HG02623 (cell line): ENCODE measurements around the gene PGM2L1.
"Not testable (repeated sequence)": the region's sequence is repeated elsewhere in the genome, so short reads cannot be mapped to it uniquely, and the experiment has no call there.

ENCODE experiments used
- ATAC-seq: cut with Tn5 transposase; IDR thresholded peaks from one replicate; pipeline ENCODE4 v1.9.1; 2021; ENCODE audit warnings: moderate library complexity; ENCODE audit not compliant: unreplicated experiment

Gene PGM2L1

DNA sequence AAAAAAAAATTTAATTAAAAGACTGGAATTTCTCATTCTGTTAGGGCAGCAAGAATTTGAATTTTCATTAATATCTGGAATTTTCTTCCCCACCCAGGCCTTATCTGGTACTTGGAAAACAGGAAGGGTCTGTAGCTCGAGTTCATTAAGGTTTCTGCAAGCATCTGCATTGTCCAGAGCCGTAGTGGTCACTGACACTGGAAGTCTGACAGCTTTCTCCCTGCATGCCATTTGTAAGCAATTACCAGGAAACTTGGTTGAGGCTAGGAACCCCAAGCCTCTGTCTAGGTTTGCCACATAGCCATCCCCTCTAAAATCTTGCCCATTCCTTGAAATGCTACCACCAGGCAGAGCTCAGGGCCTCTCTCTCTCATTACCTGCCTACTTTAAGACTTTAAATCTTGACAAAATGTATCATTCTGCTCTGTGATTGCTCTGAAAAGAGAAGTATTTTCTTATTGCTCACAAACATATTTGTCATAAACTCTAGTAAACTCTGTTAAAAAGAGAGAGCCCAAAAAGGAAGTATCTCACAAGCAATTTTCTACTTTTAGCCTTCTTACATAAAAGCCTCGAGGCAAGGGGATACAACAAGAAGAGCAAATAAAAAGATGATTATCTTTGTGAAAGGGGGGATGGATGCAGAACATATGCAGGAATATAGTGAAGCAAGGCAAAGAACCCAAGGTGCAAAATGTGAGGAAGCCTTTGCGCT, 5.5 kb upstream of the PGM2L1 start:
- no peak for ATAC-seq

DNA sequence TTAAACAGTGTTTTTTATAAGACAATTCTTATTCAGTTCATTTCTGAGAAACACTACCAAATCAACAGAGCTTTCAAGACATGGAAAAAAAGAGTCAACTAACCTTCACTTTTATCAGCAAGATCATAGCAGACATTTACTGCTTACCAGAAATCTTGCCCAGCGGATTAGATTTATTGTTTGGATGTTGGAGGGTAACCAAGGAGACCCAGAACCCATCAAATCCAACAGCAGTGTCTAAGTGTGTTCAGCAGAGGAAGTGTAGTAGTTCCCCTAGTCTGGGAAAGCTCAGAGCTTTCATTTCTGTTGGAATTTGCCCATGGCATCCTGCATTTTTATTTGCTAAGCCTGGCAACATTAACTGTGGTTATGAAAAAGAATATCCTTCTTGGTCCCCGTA, 2.4 kb upstream of the PGM2L1 start:
- ATAC-seq: no peak

DNA sequence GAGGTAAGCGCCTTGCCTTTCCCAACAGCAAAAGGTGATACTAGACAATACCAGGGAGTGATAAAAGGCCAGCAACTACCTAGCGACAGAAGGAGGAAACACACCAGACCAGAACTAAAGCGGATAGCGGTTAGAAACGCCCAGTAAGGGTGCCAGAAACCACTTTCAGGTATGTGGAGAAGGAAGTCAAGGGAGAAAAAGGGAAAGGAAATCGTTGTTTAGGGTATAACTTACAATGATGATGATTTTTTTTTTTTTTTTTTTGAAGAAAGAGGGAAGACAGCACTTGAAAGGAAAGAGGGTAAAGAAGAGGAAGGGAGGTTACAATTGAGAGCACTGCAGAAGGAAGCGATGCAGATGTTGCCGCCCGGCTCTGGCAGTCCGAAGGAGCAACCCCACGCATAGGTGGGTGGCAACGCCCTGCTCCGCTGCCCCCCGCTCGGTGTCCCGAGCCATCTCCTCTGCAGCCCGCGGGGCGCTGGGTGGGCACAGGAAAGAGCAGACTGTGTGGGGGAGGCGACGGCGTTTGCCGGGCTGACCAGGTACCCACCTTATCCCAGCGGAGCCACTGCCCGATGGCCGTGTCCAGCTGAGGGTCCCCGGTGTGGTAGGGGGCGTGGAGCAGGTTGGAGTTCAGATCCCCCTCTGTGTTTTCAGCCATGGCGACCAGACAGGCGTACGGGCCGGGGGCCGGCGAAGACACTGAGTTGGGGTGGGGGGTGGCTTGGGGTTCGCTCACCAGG, 561 bp downstream of the PGM2L1 start:
- no peak for ATAC-seq

DNA sequence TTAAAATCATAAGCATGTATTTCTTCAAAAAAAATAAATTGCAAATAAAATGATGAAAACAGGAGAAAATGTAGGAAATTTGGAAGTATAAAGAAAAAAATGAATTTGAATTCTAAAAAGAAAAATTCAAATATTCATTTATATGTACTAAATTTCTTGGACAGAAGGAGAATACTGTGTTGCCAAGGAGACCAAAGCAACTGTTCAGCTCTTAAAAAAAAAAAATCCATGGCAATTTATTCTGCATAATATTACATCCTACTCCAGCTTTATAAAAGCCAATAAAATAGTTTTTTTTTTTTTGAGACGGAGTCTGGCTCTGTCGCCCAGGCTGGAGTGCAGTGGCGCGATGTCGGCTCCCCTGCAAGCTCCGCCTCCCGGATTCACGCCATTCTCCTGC, 6.0 kb downstream of the PGM2L1 start:
- ATAC-seq: no peak

DNA sequence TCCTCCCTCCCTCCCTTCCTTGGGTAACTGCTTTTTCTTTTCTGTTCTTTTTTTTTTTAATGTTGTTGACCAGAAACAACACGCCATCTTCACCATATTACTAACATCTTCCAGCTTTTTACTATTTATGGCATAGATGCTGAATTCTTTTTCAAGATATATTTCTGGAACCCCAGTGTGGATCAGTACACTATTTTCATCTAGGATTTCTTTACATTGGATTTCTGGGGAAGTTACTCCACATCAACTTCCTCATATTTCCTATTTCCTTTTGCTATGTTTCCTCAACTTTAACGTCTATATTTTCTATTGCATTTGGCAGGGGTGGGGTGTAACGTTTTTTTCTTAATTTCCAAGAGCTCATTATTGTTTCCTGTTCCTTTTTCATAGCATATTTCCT, 7.0 kb downstream of the PGM2L1 start:
- no peak for ATAC-seq

DNA sequence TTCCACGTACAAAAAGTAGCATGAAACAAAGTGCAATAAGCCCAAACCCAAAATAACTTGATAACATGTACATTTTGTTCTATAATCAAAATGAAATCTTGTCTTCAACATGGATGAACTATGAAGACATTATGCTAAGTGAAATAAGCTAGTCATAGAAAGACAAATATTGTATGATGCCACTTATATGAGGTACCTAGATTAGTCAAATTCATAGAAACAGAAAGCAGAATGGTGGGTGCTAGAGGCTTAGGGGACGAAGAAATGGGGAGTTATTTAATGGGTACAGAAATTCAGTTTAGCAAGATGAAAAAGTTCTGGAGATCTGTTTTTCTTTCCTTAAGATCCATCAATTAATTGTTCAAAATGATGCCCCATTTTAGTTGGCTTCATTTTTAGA, 7.5 kb downstream of the PGM2L1 start:
- ATAC-seq: no peak

DNA sequence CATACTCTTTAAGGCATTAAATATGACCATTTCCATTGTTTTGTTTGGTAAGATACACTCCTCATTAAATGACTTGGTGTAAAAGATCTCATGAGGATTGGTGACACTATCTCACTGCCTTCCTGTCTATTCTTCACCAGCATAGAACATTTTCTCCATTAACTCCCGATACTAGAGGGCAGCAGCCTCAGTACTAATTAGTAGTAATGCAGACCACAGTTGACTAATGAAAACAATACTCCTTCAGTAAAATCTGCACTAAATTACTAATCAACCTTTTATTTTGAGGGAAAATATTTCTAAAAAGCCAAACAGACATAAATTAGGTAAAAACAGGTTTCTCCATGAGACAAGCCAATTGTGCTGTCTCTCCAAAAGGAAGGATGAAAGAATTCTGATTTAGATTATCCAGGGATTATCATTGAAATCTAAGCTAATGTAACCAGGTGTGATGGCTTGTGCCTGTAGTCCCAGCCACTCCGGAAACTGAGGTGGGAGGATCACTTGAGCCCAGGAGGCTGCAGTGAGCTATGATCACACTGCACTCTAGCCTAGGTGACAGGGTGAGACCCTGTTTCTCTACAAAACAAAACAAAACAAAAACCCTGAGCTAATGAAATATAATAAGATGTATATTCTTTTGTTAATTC, 9.4 kb downstream of the PGM2L1 start:
- ATAC-seq: no peak

DNA sequence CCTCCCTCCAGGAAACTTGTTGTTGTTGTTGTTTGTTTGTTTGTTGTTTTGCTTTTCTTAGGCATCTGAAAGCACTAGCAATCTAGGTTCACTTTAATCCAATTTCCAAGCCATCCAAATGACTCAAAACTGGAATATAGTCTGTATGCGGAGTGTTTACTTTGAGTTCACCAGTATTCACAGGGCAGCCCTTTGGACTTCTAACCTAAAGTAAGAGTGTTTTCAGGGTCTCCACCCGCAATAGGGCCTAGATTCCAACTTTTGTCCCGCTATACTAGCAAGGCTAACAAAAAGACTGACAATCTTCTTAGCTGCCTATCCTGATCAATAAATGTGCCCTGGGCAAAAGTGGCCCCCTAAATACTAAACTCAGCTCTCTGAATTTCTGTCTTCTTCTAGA, 13.6 kb downstream of the PGM2L1 start:
- ATAC-seq: no peak

DNA sequence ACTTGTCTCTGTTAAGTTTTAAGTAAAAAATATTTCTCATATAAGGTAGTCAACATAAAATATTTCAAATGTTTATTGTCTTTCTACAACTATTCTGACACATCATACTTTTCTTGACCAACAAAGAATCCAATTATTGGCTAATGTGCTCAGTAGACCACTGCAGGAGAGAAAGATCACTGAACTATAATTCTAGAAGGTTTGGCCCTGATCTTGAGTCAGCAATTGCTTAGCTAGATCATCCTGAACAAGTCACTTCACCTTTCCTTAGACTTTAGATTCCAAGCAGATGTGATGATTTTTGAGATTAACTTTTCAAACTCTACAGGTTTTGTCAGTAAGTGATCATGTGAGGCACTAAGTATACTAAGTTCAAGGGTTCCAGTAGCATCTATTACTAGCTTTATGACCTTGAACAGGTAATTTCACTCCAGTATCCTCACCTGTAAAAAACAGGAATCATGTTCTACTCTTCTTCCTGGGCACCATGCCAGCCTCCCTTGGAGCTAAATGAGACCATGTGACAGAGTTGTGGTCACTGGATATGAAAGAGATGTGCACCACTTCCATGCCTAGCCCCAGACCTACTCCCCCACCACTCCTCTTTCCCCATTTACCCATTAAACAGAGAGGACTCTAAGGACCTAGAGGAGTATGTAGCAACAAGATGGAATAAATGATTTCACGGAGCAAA, 17.3 kb downstream of the PGM2L1 start:
- no peak for ATAC-seq

DNA sequence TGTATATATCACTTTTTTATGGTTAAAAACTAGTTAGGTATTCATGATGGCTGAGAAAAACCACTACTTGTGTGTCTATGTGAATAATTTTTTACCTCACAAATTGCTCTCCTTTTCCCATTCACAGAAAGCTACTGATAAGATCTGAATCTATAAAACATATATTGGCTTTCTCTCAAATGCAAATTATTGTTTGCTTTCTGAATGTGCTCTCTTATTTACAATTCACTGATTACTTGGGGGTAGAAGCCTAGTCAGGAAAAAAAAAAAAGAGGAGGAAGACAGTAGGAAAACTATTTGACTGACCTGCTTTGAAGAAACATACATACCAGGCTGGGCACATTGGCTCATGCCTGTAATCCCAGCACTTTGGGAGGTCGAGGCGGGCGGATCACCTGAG, 20.5 kb downstream of the PGM2L1 start:
- ATAC-seq: no peak

DNA sequence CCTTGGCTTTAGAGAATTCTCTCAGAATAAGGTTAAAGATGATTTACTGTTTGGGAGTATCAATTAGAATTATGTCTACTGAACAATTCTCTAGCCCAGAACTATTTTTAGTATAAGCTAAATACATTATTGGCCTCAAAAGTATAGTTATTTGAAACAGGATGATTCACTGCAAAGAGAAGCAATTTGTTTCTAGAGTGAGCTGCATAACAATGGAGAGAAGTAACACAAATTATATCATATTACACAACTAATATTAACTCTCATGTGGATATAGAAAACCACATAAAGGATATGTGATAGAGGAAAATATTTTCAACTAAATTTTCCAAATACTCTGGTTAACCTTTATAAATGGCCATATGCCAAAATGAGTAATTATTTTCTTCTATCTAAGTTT, 24.9 kb downstream of the PGM2L1 start:
- no peak for ATAC-seq

DNA sequence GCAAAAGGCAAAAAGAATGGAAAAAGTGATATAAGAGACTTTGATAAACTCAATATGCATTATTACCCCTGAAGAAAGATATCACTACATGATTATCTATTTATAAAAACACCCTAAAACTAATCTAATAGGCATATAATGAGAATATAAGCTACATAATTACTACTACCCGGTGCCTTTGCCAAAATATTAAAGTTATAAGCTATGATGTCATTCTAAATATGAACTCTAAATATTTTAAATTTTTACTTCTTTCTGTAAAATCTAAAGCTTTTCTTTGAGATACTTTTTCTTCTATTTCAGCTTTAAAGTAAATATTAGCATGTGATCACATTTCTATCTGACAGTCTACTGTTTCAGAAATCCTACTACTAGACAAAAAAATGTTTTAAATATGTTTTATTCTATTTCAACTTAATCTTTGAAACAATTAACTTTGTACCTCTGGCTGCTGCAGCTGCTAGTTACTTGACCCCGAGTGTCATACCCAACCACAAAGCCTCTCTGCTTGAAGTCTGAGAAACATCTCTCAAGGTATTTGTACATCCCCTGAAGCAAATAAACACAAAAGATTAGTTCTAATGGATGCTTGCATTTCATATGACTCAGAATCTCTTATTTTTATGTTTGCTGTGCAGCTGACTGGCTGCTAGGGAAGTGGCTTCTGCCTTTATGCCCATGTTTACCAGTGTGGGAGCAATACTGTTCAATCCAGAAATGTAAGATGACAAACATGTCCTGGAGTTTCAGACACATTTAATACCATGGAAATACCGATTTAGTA, 26.8 kb downstream of the PGM2L1 start:
- no peak for ATAC-seq

DNA sequence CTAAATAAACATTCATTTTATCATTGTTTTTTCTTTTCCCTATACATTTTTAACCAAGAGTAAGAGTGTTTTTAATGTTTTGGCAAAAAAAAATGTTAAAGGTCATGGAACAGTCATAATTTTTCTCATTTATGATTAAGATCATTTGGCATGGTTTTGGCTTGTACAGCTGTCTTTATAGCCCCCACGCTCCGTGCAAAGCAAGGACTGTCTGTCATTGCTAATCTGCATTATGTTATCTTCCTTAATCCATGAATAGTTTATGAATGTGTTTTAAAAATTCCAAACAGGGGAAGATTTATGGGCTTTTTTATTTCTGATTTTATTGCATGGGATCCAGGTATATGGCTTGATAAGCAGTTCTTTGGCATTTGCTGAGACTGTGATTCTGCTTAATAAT, 28.1 kb downstream of the PGM2L1 start:
- ATAC-seq: no peak

DNA sequence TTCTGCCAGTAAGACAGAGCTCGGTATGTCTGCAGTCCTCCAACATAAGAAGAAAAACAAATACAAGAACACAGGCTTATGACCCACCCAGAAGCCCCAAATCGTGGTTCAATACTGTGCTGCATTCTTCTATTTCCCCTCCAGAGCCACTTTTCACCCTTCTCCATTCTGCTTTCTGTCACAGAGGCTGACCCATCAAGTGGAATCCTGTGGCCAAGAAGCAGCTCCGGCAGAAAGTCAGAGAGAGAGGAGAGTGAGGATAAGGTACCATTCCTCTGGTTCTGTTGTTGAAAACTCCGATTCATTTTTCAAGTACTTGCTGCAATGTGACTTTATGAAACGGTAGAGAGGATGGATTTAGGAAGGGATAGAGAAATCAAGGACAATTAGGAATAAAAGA, 30.4 kb downstream of the PGM2L1 start:
- ATAC-seq: no peak

DNA sequence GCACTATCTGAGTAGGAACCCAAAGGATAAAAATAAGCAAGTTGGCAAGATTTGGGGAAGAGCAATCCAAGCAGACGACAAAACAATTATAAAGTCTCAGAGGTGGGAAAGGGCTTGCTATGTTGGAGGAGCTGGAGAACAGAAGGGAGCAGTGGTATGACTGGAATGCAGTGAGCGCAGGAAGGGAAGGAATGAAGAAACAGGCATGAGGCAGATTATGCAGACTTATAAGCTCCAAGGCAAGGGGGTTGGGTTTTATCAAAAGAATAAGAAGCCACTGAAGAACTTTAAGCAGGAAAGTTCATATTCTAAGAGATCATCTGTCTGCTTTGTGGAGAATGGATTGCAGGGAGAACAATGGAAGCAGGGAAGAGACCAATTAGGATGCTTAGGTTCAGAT, 31.7 kb downstream of the PGM2L1 start:
- ATAC-seq: no peak

DNA sequence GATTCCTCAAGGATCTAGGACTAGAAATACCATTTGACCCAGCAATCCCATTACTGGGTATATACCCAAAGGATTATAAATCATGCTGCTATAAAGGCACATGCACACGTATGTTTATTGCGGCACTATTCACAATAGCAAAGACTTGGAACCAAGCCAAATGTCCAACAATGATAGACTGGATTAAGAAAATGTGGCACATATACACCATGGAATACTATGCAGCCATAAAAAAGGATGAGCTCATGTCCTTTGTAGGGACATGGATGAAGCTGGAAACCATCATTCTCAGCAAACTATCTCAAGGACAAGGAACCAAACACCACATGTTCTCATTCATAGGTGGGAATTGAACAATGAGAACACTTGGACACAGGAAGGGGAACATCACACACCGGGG, 32.4 kb downstream of the PGM2L1 start:
- ATAC-seq: not testable (repeated sequence)

DNA sequence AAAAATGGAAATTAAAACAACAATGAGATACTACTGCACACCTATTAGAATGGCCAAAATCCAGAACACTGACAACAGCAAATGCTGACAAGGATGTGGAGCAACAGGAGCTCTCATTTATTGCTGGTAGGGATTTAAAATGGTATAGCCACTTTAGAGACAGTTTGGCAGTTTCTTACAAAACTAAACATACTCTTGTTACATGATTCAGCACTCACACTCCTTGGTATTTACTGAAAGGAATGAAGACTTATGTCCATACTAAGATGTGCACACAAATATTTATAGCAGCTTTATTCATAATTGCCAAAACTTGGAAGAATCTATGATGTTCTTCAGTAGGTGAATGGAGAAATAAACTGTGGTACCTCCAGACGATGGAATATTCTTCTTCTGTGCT, 40.8 kb downstream of the PGM2L1 start:
- no peak for ATAC-seq

DNA sequence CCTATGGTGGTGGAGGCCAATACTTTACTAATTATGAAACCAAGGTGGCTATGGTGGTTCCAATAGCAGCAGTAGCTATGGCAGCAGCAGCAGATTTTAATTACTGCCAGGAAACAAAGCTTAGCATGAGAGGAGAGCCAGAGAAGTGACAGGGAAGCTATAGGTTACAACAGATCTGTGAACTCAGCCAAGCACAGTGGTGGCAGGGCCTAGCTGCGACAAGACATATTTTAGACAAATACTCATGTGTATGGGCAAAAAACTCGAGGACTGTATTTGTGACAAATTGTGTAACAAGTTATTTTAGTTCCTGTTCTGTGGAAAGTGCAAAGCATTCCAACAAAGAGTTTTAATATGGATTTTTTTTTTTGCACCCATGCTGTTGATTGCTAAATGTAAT, 42.6 kb downstream of the PGM2L1 start:
- no peak for ATAC-seq

DNA sequence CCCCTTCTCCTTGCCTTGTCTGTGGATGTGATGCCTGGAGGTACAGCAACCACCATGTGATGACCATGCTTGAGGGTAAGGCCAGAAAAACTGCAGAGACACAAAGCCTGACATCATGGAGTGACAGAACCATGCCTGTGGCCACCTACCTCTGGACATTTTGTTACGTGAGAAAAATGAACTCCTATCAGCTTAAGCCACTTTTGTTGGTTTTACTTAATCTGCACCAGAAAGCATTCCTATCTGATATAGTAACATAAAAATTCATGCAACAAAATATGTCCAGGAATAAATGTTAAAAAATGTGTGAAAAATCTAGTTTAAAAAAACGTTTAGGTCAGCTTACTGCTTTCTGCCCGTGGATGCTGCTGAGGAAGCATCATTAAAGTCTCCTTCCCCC, 44.2 kb downstream of the PGM2L1 start:
- ATAC-seq: no peak

DNA sequence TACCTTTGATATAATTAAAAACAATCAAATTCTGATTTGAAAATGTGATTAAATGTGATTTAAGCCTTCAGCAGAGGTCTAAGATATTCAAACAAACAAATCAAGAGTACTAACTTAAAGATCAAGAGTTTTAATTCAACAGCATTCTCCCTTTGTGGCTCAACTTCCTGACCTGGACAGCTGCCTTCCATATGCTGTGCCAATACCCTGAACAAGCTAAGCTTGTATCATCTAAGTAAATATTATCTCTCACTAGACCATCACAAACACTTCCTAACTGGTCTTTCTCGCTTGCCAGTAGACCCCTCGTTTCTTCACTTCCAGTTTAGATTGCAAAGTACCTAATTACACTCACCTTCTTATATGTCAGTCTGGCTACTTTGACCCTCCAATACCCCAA, 50.9 kb downstream of the PGM2L1 start:
- no peak for ATAC-seq

DNA sequence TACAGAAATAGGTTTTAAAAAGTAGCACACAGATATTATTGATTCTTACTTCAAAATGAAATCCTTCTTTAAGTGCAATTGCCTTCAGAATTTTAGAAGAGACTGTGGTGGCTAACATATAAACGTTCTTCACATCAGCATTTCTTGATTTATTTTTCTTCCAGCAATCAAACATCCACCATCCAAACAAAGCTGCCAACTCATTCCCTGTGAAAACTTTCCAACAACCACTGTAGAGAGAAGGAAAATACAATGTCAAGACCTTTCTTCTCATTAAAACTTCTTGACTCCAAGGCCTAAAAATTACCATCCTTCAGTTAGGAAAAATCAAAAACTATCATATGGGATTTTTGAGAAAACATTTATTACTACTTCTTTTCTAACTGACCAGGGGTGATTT, 52.8 kb downstream of the PGM2L1 start:
- no peak for ATAC-seq
